OCI-LY1 (cell line): ENCODE results near the gene NAA16.

Source experiments
- H2AFZ ChIP-seq: fragments of 200-600 bp; sonication (generic), shearing (Covaris generic); 2 replicates; pipeline ENCODE4 v1.6.0; 2014; ENCODE audit warnings: antibody characterized with exemption, mild to moderate bottlenecking, low read length
- H3F3A ChIP-seq: fragments of 200-600 bp; sonication (generic), shearing (Covaris generic); 2 replicates; pipeline ENCODE4 v1.6.0; 2014; ENCODE audit warnings: mild to moderate bottlenecking, antibody characterized with exemption, low read length, moderate library complexity; ENCODE audit not compliant: insufficient read depth
- H3K27ac ChIP-seq: fragments of 200-600 bp; sonication (generic); 2 replicates; pipeline ENCODE4 v1.5.1; 2014; ENCODE audit warnings: low read length, mixed run types, mild to moderate bottlenecking, low read depth; ENCODE audit not compliant: poor library complexity, severe bottlenecking
- H3K27me3 ChIP-seq: fragments of 200-600 bp; sonication (generic); 2 replicates; pipeline ENCODE4 v1.6.0; 2014; ENCODE audit warnings: antibody characterized with exemption, mild to moderate bottlenecking, low read length, moderate library complexity; ENCODE audit not compliant: insufficient read depth
- H3K36me3 ChIP-seq: fragments of 200-600 bp; sonication (generic); 2 replicates; pipeline ENCODE4 v1.6.1; 2014; ENCODE audit warnings: mild to moderate bottlenecking, antibody characterized with exemption, low read length, moderate library complexity, mixed read lengths; ENCODE audit not compliant: insufficient read depth
- H3K4me1 ChIP-seq: fragments of 200-600 bp; sonication (generic); 2 replicates; pipeline ENCODE4 v1.5.1; 2014; ENCODE audit warnings: mild to moderate bottlenecking, low read length, moderate library complexity; ENCODE audit not compliant: insufficient read depth, severe bottlenecking
- H3K4me2 ChIP-seq: fragments of 200-600 bp; sonication (generic), shearing (Covaris generic); 2 replicates; pipeline ENCODE4 v1.6.1; 2014; ENCODE audit warnings: low read length
- H3K4me3 ChIP-seq: fragments of 200-600 bp; sonication (generic); 2 replicates; pipeline ENCODE4 v1.5.1; 2014; ENCODE audit warnings: low read length, low read depth, mild to moderate bottlenecking, mixed read lengths; ENCODE audit not compliant: poor library complexity, severe bottlenecking
- H3K79me2 ChIP-seq: fragments of 200-600 bp; shearing (Covaris generic); 2 replicates; pipeline ENCODE4 v1.6.1; 2016; ENCODE audit warnings: mixed run types, low read length, mixed read lengths; ENCODE audit not compliant: insufficient read depth
- H3K9ac ChIP-seq: fragments of 200-600 bp; sonication (generic), shearing (Covaris generic); 2 replicates; pipeline ENCODE4 v1.6.1; 2014; ENCODE audit warnings: mild to moderate bottlenecking, low read length, mixed read lengths
- H3K9me2 ChIP-seq: fragments of 200-600 bp; sonication (generic), shearing (Covaris generic); 2 replicates; pipeline ENCODE4 v1.6.1; 2014; ENCODE audit warnings: low read depth, mild to moderate bottlenecking, low read length, mixed read lengths
- H3K9me3 ChIP-seq: fragments of 200-600 bp; shearing (Covaris generic); 2 replicates; pipeline ENCODE4 v1.6.1; 2014; ENCODE audit warnings: low read length, mixed read lengths
- H4K20me1 ChIP-seq: fragments of 200-600 bp; sonication (generic), shearing (Covaris generic); 2 replicates; pipeline ENCODE4 v1.6.0; 2016; ENCODE audit warnings: mild to moderate bottlenecking, low read length; ENCODE audit not compliant: insufficient read depth
- EZH2 ChIP-seq: fragments of 200-600 bp; sonication (generic), shearing (Covaris generic); IDR thresholded peaks from 2 replicates; pipeline ENCODE4 v1.8.0; 2017; ENCODE audit warnings: borderline replicate concordance, mixed run types, mild to moderate bottlenecking, antibody characterized with exemption, low read length, moderate library complexity, mixed read lengths
- TF ChIP-seq, protein P1 (sequence below): fragments of 200-600 bp; sonication (generic), shearing (Covaris generic); IDR thresholded peaks from 2 replicates; pipeline ENCODE4 v1.5.1; 2017; ENCODE audit warnings: mild to moderate bottlenecking, antibody characterized with exemption, low read length, moderate library complexity, mixed read lengths

NAA16 gene

GRCh38 chr13:41344358-41344757 is 33.3 kb downstream of the NAA16 start:
- peaks cover 77% of the 10 kb centered on the region for H3K36me3 ChIP-seq

GRCh38 chr13:41345165-41345913 is 34.3 kb downstream of the NAA16 start:
- H3K4me3 ChIP-seq = no peak overlapping the region
- H3K27me3 ChIP-seq = no peaks in the 10 kb centered on the region
- no peak for TF ChIP-seq EZH2
- TF ChIP-seq, protein P1, sequence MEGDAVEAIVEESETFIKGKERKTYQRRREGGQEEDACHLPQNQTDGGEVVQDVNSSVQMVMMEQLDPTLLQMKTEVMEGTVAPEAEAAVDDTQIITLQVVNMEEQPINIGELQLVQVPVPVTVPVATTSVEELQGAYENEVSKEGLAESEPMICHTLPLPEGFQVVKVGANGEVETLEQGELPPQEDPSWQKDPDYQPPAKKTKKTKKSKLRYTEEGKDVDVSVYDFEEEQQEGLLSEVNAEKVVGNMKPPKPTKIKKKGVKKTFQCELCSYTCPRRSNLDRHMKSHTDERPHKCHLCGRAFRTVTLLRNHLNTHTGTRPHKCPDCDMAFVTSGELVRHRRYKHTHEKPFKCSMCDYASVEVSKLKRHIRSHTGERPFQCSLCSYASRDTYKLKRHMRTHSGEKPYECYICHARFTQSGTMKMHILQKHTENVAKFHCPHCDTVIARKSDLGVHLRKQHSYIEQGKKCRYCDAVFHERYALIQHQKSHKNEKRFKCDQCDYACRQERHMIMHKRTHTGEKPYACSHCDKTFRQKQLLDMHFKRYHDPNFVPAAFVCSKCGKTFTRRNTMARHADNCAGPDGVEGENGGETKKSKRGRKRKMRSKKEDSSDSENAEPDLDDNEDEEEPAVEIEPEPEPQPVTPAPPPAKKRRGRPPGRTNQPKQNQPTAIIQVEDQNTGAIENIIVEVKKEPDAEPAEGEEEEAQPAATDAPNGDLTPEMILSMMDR = no peak
- H3K9me3 ChIP-seq = no peaks in the 10 kb centered on the region
- H3K36me3 ChIP-seq = peaks cover 74% of the 10 kb centered on the region
- no peaks in the 10 kb centered on the region; the same call in 1 of the 2 replicates for H3F3A ChIP-seq
- no peak overlapping the region for H3K9ac ChIP-seq
- no peaks in the 10 kb centered on the region for H4K20me1 ChIP-seq
- H3K79me2 ChIP-seq = peaks cover 10% of the 10 kb centered on the region; the same call in 1 of the 2 replicates
- no peak overlapping the region for H3K4me2 ChIP-seq
- no peak overlapping the region for H2AFZ ChIP-seq
- H3K27ac ChIP-seq = no peak overlapping the region
- no peaks in the 10 kb centered on the region for H3K4me1 ChIP-seq
- no peaks in the 10 kb centered on the region for H3K9me2 ChIP-seq

More at GRCh38 chr13:41344358-41344757, 33.3 kb downstream of the NAA16 start:
- no peaks in the 10 kb centered on the region; the same call in 1 of the 2 replicates for H3F3A ChIP-seq
- no peak overlapping the region for H3K4me3 ChIP-seq
- H3K9me3 ChIP-seq = no peaks in the 10 kb centered on the region
- H3K27me3 ChIP-seq = no peaks in the 10 kb centered on the region
- no peaks in the 10 kb centered on the region for H3K4me1 ChIP-seq
- no peak overlapping the region for H3K9ac ChIP-seq
- no peak for TF ChIP-seq EZH2
- TF ChIP-seq, protein P1 = no peak
- H4K20me1 ChIP-seq = no peaks in the 10 kb centered on the region
- H3K4me2 ChIP-seq = no peak overlapping the region
- H3K79me2 ChIP-seq = peaks cover 10% of the 10 kb centered on the region; the same call in 1 of the 2 replicates
- no peak overlapping the region for H2AFZ ChIP-seq
- no peaks in the 10 kb centered on the region for H3K9me2 ChIP-seq
- H3K27ac ChIP-seq = no peak overlapping the region

- Histone ChIP-seq H3K4me2 (no peak overlapping the region), H3K36me3 (peaks cover 76% of the 10 kb centered on the region), H3K4me3 (no peak overlapping the region), H3F3A (no peaks in the 10 kb centered on the region; the same call in 1 of the 2 replicates), H3K9me2 (no peaks in the 10 kb centered on the region), H3K27ac (no peak overlapping the region), H3K27me3 (no peaks in the 10 kb centered on the region), H3K9me3 (no peaks in the 10 kb centered on the region), H2AFZ (no peak overlapping the region), H3K9ac (no peak overlapping the region), H3K4me1 (no peaks in the 10 kb centered on the region), H4K20me1 (no peaks in the 10 kb centered on the region), H3K79me2 (peaks cover 10% of the 10 kb centered on the region; the same call in 1 of the 2 replicates)
- TF ChIP-seq, protein P1 = no peak
- no peak for TF ChIP-seq EZH2
Observed at GRCh38 chr13:41345914-41346589, 35.0 kb downstream of the NAA16 start.
